IMR-90 (cell line): ENCODE data around the gene ADCY5. TPM values are rescaled to one million over a fixed set of nuclear protein-coding genes. Genes with fewer than 3 reads are reported as not detected.

ENCODE experiments used
- ATAC-seq: fragments of 200-7000 bp; cut with Tn5 transposase; 2 replicates; pipeline ENCODE4 v1.9.1; 2020; ENCODE audit warnings: low read depth, mild to moderate bottlenecking, moderate library complexity
- BruUV-seq: library from RNA; stranded (reverse); fragments of 400-500 nt; replicated peaks from 2 replicates; lab custom pipeline; 2021; lab: Mats Ljungman, UMichigan
- CTCF ChIA-PET: fragments of 300-600 bp; formaldehyde crosslinking; extraction: SDS; loops from one replicate; lab custom pipeline; 2021; ENCODE audit warnings: antibody characterized with exemption; lab: Yijun Ruan, JAX
- POLR2A ChIA-PET: fragments of 300-600 bp; sonication (Branson Sonifier 250); formaldehyde crosslinking; loops from one replicate; lab custom pipeline; 2022; ENCODE audit warnings: antibody characterized with exemption; ENCODE audit not compliant: unreplicated experiment; lab: Charles Lee
- DNase-seq: peaks from one replicate; pipeline ENCODE4 v3.0.0; 2013
- H2AFZ ChIP-seq: replicated peaks from 2 replicates; pipeline ENCODE3; 2013; ENCODE audit warnings: low read length, mild to moderate bottlenecking; ENCODE audit not compliant: poor library complexity
- H2AK5ac ChIP-seq: 2 replicates; pipeline ENCODE4 v1.6.1; 2013; ENCODE audit warnings: low read depth, low read length, inconsistent platforms
- H2AK9ac ChIP-seq: replicated peaks from 2 replicates; pipeline ENCODE3; 2013; ENCODE audit warnings: mild to moderate bottlenecking, low read depth, low read length, moderate library complexity; ENCODE audit not compliant: poor library complexity
- H2BK120ac ChIP-seq: 2 replicates; pipeline ENCODE4 v1.6.1; 2013; ENCODE audit warnings: low read depth, low read length, inconsistent platforms
- H2BK15ac ChIP-seq: 3 replicates; pipeline ENCODE4 v1.6.1; 2013; ENCODE audit warnings: low read depth, low read length, inconsistent platforms
- H2BK20ac ChIP-seq: 2 replicates; pipeline ENCODE4 v1.6.1; 2013; ENCODE audit warnings: low read depth, mild to moderate bottlenecking, inconsistent platforms, low read length, moderate library complexity
- H2BK5ac ChIP-seq: 2 replicates; pipeline ENCODE4 v1.6.1; 2013; ENCODE audit warnings: mild to moderate bottlenecking, low read depth, low read length, inconsistent platforms; ENCODE audit not compliant: poor library complexity, severe bottlenecking
- H3K14ac ChIP-seq: replicated peaks from 2 replicates; pipeline ENCODE4 v1.6.1; 2013; ENCODE audit warnings: low read depth, low read length, inconsistent platforms
- H3K18ac ChIP-seq: 2 replicates; pipeline ENCODE4 v1.6.1; 2013; ENCODE audit warnings: low read depth, low read length, control low read depth
- H3K23ac ChIP-seq: 2 replicates; pipeline ENCODE4 v1.6.1; 2013; ENCODE audit warnings: low read depth, low read length, inconsistent platforms
- H3K27ac ChIP-seq: 2 replicates; pipeline ENCODE4 v1.5.1; 2013; ENCODE audit warnings: mild to moderate bottlenecking, control low read depth, low read length; ENCODE audit not compliant: insufficient read depth
- H3K27me3 ChIP-seq: 2 replicates; pipeline ENCODE4 v1.6.1; 2013; ENCODE audit warnings: low read length; ENCODE audit not compliant: control insufficient read depth, insufficient read depth
- H3K36me3 ChIP-seq: 2 replicates; pipeline ENCODE4 v1.6.1; 2013; ENCODE audit warnings: low read length, mixed read lengths; ENCODE audit not compliant: control insufficient read depth, insufficient read depth
- H3K4ac ChIP-seq: 2 replicates; pipeline ENCODE4 v1.6.1; 2013; ENCODE audit warnings: low read depth, low read length, inconsistent platforms
- H3K4me1 ChIP-seq: 2 replicates; pipeline ENCODE4 v1.6.1; 2013; ENCODE audit warnings: low read length, mixed read lengths; ENCODE audit not compliant: control insufficient read depth, insufficient read depth
- H3K4me2 ChIP-seq: 2 replicates; pipeline ENCODE4 v1.6.1; 2013; ENCODE audit warnings: low read depth, mild to moderate bottlenecking, control low read depth, low read length, moderate library complexity
- H3K4me3 ChIP-seq: 2 replicates; pipeline ENCODE4 v1.5.1; 2013; ENCODE audit warnings: low read depth, mild to moderate bottlenecking, control low read depth, low read length, moderate library complexity; ENCODE audit not compliant: insufficient read depth
- H3K56ac ChIP-seq: 2 replicates; pipeline ENCODE4 v1.6.1; 2013; ENCODE audit warnings: low read length, inconsistent platforms; ENCODE audit not compliant: insufficient read depth; ENCODE audit errors: extremely low read depth
- H3K79me1 ChIP-seq, 2 experiments: 2 replicates each; pipeline ENCODE4 v1.6.1; 2013; ENCODE audit warnings: low read length in 2 of 2, inconsistent platforms in 1 of 2, low read depth in 1 of 2
- H3K9ac ChIP-seq: 2 replicates; pipeline ENCODE4 v1.6.1; 2013; ENCODE audit warnings: low read depth, low read length, control low read depth
- H3K9me1 ChIP-seq: 2 replicates; pipeline ENCODE4 v1.6.1; 2013; ENCODE audit warnings: low read length, inconsistent platforms; ENCODE audit not compliant: insufficient read depth
- H3K9me3 ChIP-seq: 2 replicates; pipeline ENCODE4 v1.6.1; 2013; ENCODE audit warnings: low read length; ENCODE audit not compliant: control insufficient read depth, insufficient read depth
- H4K20me1 ChIP-seq: 2 replicates; pipeline ENCODE4 v1.6.1; 2013; ENCODE audit warnings: low read length, inconsistent platforms; ENCODE audit not compliant: insufficient read depth
- H4K5ac ChIP-seq: 2 replicates; pipeline ENCODE4 v1.6.1; 2013; ENCODE audit warnings: mild to moderate bottlenecking, low read depth, low read length, control low read depth
- H4K8ac ChIP-seq, 2 experiments: 2 replicates each; pipeline ENCODE4 v1.6.1; 2013; ENCODE audit warnings: low read depth in 2 of 2, low read length in 2 of 2, control low read depth in 1 of 2, inconsistent platforms in 1 of 2
- H4K91ac ChIP-seq: 2 replicates; pipeline ENCODE4 v1.6.1; 2013; ENCODE audit warnings: low read depth, low read length, inconsistent platforms; ENCODE audit not compliant: insufficient read depth
- CEBPB ChIP-seq: IDR thresholded peaks from 2 replicates; pipeline ENCODE4 v1.6.1; 2012; ENCODE audit warnings: low read depth, low read length, improper control_type of control experiment
- MAZ ChIP-seq: IDR thresholded peaks from 2 replicates; pipeline ENCODE4 v1.6.1; 2012; ENCODE audit warnings: low read depth, mild to moderate bottlenecking, low read length, improper control_type of control experiment, moderate library complexity, borderline replicate concordance
- RFX5 ChIP-seq: IDR thresholded peaks from 2 replicates; pipeline ENCODE4 v1.8.0; 2012; ENCODE audit warnings: low read depth, mild to moderate bottlenecking, low read length, moderate library complexity
- WGBS, 2 experiments: methylation state at CpG; one replicate each; pipeline versions ENCODE4 v1.1.5 to v1.1.7; 2013; ENCODE audit warnings: missing lambda C conversion rate in 2 of 2; ENCODE audit not compliant: insufficient read length in 1 of 2; ENCODE audit errors: extremely low coverage in 2 of 2; 5-methylcytosine and 5-hydroxymethylcytosine counted together
- dilution Hi-C: fragments of 300-500 bp; cut with HindIII; formaldehyde crosslinking; loops from one replicate; pipeline ENCODE4 v1.14.3; 2018; ENCODE audit warnings: low sequenced_read_pairs; ENCODE audit not compliant: unreplicated experiment
- in situ Hi-C: fragments of 300-500 bp; cut with MboI; formaldehyde crosslinking; loops from 3 replicates; pipeline ENCODE4 v1.14.3; 2019; ENCODE audit warnings: low sequenced_read_pairs, inconsistent platforms, mixed read lengths
- intact Hi-C: fragments of 100-400 bp; cut with micrococcal nuclease; formaldehyde crosslinking; loops from 2 replicates; pipeline ENCODE4 v1.10.0; 2022
- polyA plus RNA-seq, 3 experiments: library from polyadenylated mRNA; depleted of rRNA; stranded (reverse); fragments of >200 nt; gene quantifications; 2 replicates each; pipeline ENCODE4 v1.2.3, GENCODE V29; 2012; ENCODE audit warnings: low replicate concordance in 1 of 3
- total RNA-seq: library from RNA; depleted of rRNA; stranded (reverse); fragments of >200 nt; gene quantifications from 2 replicates; pipeline ENCODE4 v1.2.3, GENCODE V29; 2012

Gene ADCY5
- total and polyA plus RNA-seq, 2 of the 4 experiments (the other 2 are of a cell fraction) = 0.14 to 0.18 TPM

DNA sequence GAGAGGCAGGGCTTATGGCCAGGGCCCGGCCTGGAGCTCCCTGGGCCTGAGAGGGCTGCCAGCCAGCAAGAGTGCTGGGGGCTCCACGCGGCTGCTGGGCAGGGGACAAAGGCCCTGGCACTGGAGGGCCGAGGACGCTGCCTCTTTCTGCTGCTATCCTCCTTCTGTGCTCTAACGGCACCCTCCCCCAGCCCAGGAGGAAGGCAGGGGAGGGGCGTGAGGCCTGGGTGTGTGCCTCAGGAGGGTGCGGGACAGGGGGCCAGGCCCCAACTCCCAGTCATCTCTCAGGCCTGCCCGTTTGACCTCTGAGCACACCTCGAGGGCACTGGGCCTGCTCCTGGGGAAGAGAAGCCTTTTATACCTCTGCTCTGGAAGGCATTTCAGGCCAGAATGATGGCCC lies 115.5 kb downstream of the ADCY5 start:
- intact Hi-C loops = no loop called here
- BruUV-seq = no TSS peak

More for the DNA sequence above, 115.5 kb downstream of the ADCY5 start:
- no peak overlapping the region for H3K9ac ChIP-seq
- H3K27ac ChIP-seq = no peak overlapping the region
- H3K36me3 ChIP-seq = no peaks in the 10 kb centered on the region
- no peak overlapping the region for H2AFZ ChIP-seq
- dilution Hi-C loops (no loop called here), in situ Hi-C loops (no loop called here)
- H3K56ac ChIP-seq = no peak overlapping the region
- no peaks in the 10 kb centered on the region for H3K4me1 ChIP-seq
- no peak overlapping the region for H2BK5ac ChIP-seq
- H4K5ac ChIP-seq = no peak overlapping the region
- POLR2A ChIA-PET = interaction anchor here (0.6 kb wide), 1 partner anchor 723 kb away, joined by 3 read pairs; no protein-coding TSS in a partner anchor
- peaks cover 5% of the 10 kb centered on the region; the same call in 1 of the 2 replicates for H3K9me3 ChIP-seq
- CTCF ChIA-PET = no interaction called here
- H2BK120ac ChIP-seq = no peak overlapping the region
- no peak overlapping the region for H4K8ac ChIP-seq
- DNase-seq = no peak
- H3K18ac ChIP-seq = no peak overlapping the region
- no peak overlapping the region for H2AK9ac ChIP-seq
- H3K4me3 ChIP-seq = no peak overlapping the region
- no CpG with 5 or more reads among the region's 10 CpGs for WGBS, 2 experiments
- H2BK20ac ChIP-seq = no peak overlapping the region
- TF ChIP-seq CEBPB (no peak), RFX5 (no peak), MAZ (no peak)
- H4K20me1 ChIP-seq = peaks cover 6% of the 10 kb centered on the region; the same call in 1 of the 2 replicates
- H3K4ac ChIP-seq = no peak overlapping the region
- H4K91ac ChIP-seq = no peak overlapping the region
- H3K27me3 ChIP-seq = peaks cover 33% of the 10 kb centered on the region; the same call in 1 of the 2 replicates
- H2AK5ac ChIP-seq = no peak overlapping the region
- H2BK15ac ChIP-seq = no peak overlapping the region
- no peak overlapping the region for H3K23ac ChIP-seq
- H3K4me2 ChIP-seq = no peak overlapping the region
- no peak overlapping the region for H3K14ac ChIP-seq
- ATAC-seq = no peak
- no peaks in the 10 kb centered on the region for H3K79me1 ChIP-seq
- no peaks in the 10 kb centered on the region for H3K9me1 ChIP-seq
